ENCODE results near the gene AMER2. TPM values are rescaled to one million over a fixed set of nuclear protein-coding genes. Genes with fewer than 3 reads are reported as not detected.

AMER2 gene
- total and polyA plus RNA-seq, 2 donors = under 0.01 to 0.05 TPM

GRCh38 chr13:25190256-25190655 lies 18.2 kb upstream of the AMER2 start:
- Histone ChIP-seq H3K4me3 (ENCODE audit: low read length in 2 of 2) (no peak overlapping the region), H3K4me1 (ENCODE audit: control insufficient read depth in 2 of 2, insufficient read depth in 2 of 2, low read length in 2 of 2) (no peaks in the 10 kb centered on the region), H3K27me3 (ENCODE audit: control insufficient read depth in 2 of 2, insufficient read depth in 1 of 2, low read length in 1 of 2) (peaks cover 0 to 10% of the 10 kb centered on the region in 2 donors), H3K27ac (ENCODE audit: low read depth in 1 of 2, low read length in 1 of 2) (no peak overlapping the region), H3K9me3 (ENCODE audit: control insufficient read depth in 2 of 2, insufficient read depth in 1 of 2, low read length in 1 of 2) (no peaks in the 10 kb centered on the region), H3K36me3 (ENCODE audit: control insufficient read depth in 2 of 2, insufficient read depth in 2 of 2, low read length in 1 of 2) (no peaks in the 10 kb centered on the region)
- DNase-seq (ENCODE audit: low read depth in 6 of 9, low spot score in 9 of 9) = no peak
- WGBS = 77% methylated on average over 5 of the region's 5 CpGs

- peaks cover 0 to 10% of the 10 kb centered on the region in 2 donors for H3K27me3 ChIP-seq (ENCODE audit: control insufficient read depth in 2 of 2, insufficient read depth in 1 of 2, low read length in 1 of 2)
- WGBS = 89% methylated on average over 5 of the region's 5 CpGs
- H3K27ac ChIP-seq (ENCODE audit: low read depth in 1 of 2, low read length in 1 of 2) = no peak overlapping the region
- H3K36me3 ChIP-seq (ENCODE audit: control insufficient read depth in 2 of 2, insufficient read depth in 2 of 2, low read length in 1 of 2) = no peaks in the 10 kb centered on the region
- no peaks in the 10 kb centered on the region for H3K4me1 ChIP-seq (ENCODE audit: control insufficient read depth in 2 of 2, insufficient read depth in 2 of 2, low read length in 2 of 2)
- no peaks in the 10 kb centered on the region for H3K9me3 ChIP-seq (ENCODE audit: control insufficient read depth in 2 of 2, insufficient read depth in 1 of 2, low read length in 1 of 2)
- H3K4me3 ChIP-seq (ENCODE audit: low read length in 2 of 2) = no peak overlapping the region
- no peak for DNase-seq (ENCODE audit: low read depth in 6 of 9, low spot score in 9 of 9)
Measured at GRCh38 chr13:25187596-25187995, 15.5 kb upstream of the AMER2 start.

GRCh38 chr13:25186187-25186586 lies 14.1 kb upstream of the AMER2 start:
- 88% methylated on average over 12 of the region's 12 CpGs for WGBS

GRCh38 chr13:25181597-25181996 lies 9.5 kb upstream of the AMER2 start:
- DNase-seq (ENCODE audit: low read depth in 6 of 9, low spot score in 9 of 9) = no peak
- WGBS = 90% methylated on average over 3 of the region's 3 CpGs
- Histone ChIP-seq H3K27me3 (ENCODE audit: control insufficient read depth in 2 of 2, insufficient read depth in 1 of 2, low read length in 1 of 2) (peaks cover 0 to 15% of the 10 kb centered on the region in 2 donors), H3K9me3 (ENCODE audit: control insufficient read depth in 2 of 2, insufficient read depth in 1 of 2, low read length in 1 of 2) (no peaks in the 10 kb centered on the region), H3K4me3 (ENCODE audit: low read length in 2 of 2) (no peak overlapping the region), H3K4me1 (ENCODE audit: control insufficient read depth in 2 of 2, insufficient read depth in 2 of 2, low read length in 2 of 2) (no peaks in the 10 kb centered on the region), H3K36me3 (ENCODE audit: control insufficient read depth in 2 of 2, insufficient read depth in 2 of 2, low read length in 1 of 2) (no peaks in the 10 kb centered on the region), H3K27ac (ENCODE audit: low read depth in 1 of 2, low read length in 1 of 2) (no peak overlapping the region)

More at GRCh38 chr13:25186187-25186586, 14.1 kb upstream of the AMER2 start:
- H3K4me3 ChIP-seq (ENCODE audit: low read length in 2 of 2) = no peak overlapping the region
- no peak for DNase-seq (ENCODE audit: low read depth in 6 of 9, low spot score in 9 of 9)
- H3K4me1 ChIP-seq (ENCODE audit: control insufficient read depth in 2 of 2, insufficient read depth in 2 of 2, low read length in 2 of 2) = no peaks in the 10 kb centered on the region
- H3K9me3 ChIP-seq (ENCODE audit: control insufficient read depth in 2 of 2, insufficient read depth in 1 of 2, low read length in 1 of 2) = no peaks in the 10 kb centered on the region
- H3K36me3 ChIP-seq (ENCODE audit: control insufficient read depth in 2 of 2, insufficient read depth in 2 of 2, low read length in 1 of 2) = no peaks in the 10 kb centered on the region
- H3K27me3 ChIP-seq (ENCODE audit: control insufficient read depth in 2 of 2, insufficient read depth in 1 of 2, low read length in 1 of 2) = peaks cover 0 to 9% of the 10 kb centered on the region in 2 donors
- H3K27ac ChIP-seq (ENCODE audit: low read depth in 1 of 2, low read length in 1 of 2) = no peak overlapping the region

- Histone ChIP-seq H3K4me3 (ENCODE audit: low read length in 2 of 2) (no peak overlapping the region), H3K27me3 (ENCODE audit: control insufficient read depth in 2 of 2, insufficient read depth in 1 of 2, low read length in 1 of 2) (peaks cover 0 to 17% of the 10 kb centered on the region in 2 donors), H3K36me3 (ENCODE audit: control insufficient read depth in 2 of 2, insufficient read depth in 2 of 2, low read length in 1 of 2) (no peaks in the 10 kb centered on the region), H3K27ac (ENCODE audit: low read depth in 1 of 2, low read length in 1 of 2) (no peak overlapping the region), H3K4me1 (ENCODE audit: control insufficient read depth in 2 of 2, insufficient read depth in 2 of 2, low read length in 2 of 2) (no peaks in the 10 kb centered on the region), H3K9me3 (ENCODE audit: control insufficient read depth in 2 of 2, insufficient read depth in 1 of 2, low read length in 1 of 2) (no peaks in the 10 kb centered on the region)
- WGBS = 59% methylated on average over 3 of the region's 3 CpGs
- no peak for DNase-seq (ENCODE audit: low read depth in 6 of 9, low spot score in 9 of 9)
Measured at GRCh38 chr13:25180775-25181537, 8.9 kb upstream of the AMER2 start.

GRCh38 chr13:25179832-25180774 lies 8.0 kb upstream of the AMER2 start:
- 44% methylated on average over 18 of the region's 18 CpGs for WGBS
- H3K27me3 ChIP-seq (ENCODE audit: control insufficient read depth in 2 of 2, insufficient read depth in 1 of 2, low read length in 1 of 2) = peaks cover 0 to 23% of the 10 kb centered on the region in 2 donors
- H3K27ac ChIP-seq (ENCODE audit: low read depth in 1 of 2, low read length in 1 of 2) = no peak overlapping the region
- no peaks in the 10 kb centered on the region for H3K4me1 ChIP-seq (ENCODE audit: control insufficient read depth in 2 of 2, insufficient read depth in 2 of 2, low read length in 2 of 2)
- no peak for DNase-seq (ENCODE audit: low read depth in 6 of 9, low spot score in 9 of 9)
- H3K4me3 ChIP-seq (ENCODE audit: low read length in 2 of 2) = no peak overlapping the region
- no peaks in the 10 kb centered on the region for H3K9me3 ChIP-seq (ENCODE audit: control insufficient read depth in 2 of 2, insufficient read depth in 1 of 2, low read length in 1 of 2)
- H3K36me3 ChIP-seq (ENCODE audit: control insufficient read depth in 2 of 2, insufficient read depth in 2 of 2, low read length in 1 of 2) = no peaks in the 10 kb centered on the region

GRCh38 chr13:25179011-25179410 lies 6.9 kb upstream of the AMER2 start:
- H3K27me3 ChIP-seq (ENCODE audit: control insufficient read depth in 2 of 2, insufficient read depth in 1 of 2, low read length in 1 of 2) = peaks cover 0 to 29% of the 10 kb centered on the region in 2 donors

GRCh38 chr13:25178070-25178469 lies 6.0 kb upstream of the AMER2 start:
- Histone ChIP-seq H3K4me3 (ENCODE audit: low read length in 2 of 2) (no peak overlapping the region), H3K27ac (ENCODE audit: low read depth in 1 of 2, low read length in 1 of 2) (no peak overlapping the region), H3K27me3 (ENCODE audit: control insufficient read depth in 2 of 2, insufficient read depth in 1 of 2, low read length in 1 of 2) (peaks cover under 1 to 39% of the 10 kb centered on the region in 2 donors), H3K4me1 (ENCODE audit: control insufficient read depth in 2 of 2, insufficient read depth in 2 of 2, low read length in 2 of 2) (no peaks in the 10 kb centered on the region), H3K9me3 (ENCODE audit: control insufficient read depth in 2 of 2, insufficient read depth in 1 of 2, low read length in 1 of 2) (no peaks in the 10 kb centered on the region), H3K36me3 (ENCODE audit: control insufficient read depth in 2 of 2, insufficient read depth in 2 of 2, low read length in 1 of 2) (no peaks in the 10 kb centered on the region)
- 71% methylated on average over 3 of the region's 3 CpGs for WGBS
- DNase-seq (ENCODE audit: low read depth in 6 of 9, low spot score in 9 of 9) = no peak

More at GRCh38 chr13:25179011-25179410, 6.9 kb upstream of the AMER2 start:
- Histone ChIP-seq H3K27ac (ENCODE audit: low read depth in 1 of 2, low read length in 1 of 2) (no peak overlapping the region), H3K4me1 (ENCODE audit: control insufficient read depth in 2 of 2, insufficient read depth in 2 of 2, low read length in 2 of 2) (no peaks in the 10 kb centered on the region), H3K36me3 (ENCODE audit: control insufficient read depth in 2 of 2, insufficient read depth in 2 of 2, low read length in 1 of 2) (no peaks in the 10 kb centered on the region), H3K9me3 (ENCODE audit: control insufficient read depth in 2 of 2, insufficient read depth in 1 of 2, low read length in 1 of 2) (no peaks in the 10 kb centered on the region), H3K4me3 (ENCODE audit: low read length in 2 of 2) (no peak overlapping the region)
- 93% methylated on average over 3 of the region's 3 CpGs for WGBS
- DNase-seq (ENCODE audit: low read depth in 6 of 9, low spot score in 9 of 9) = no peak

GRCh38 chr13:25177636-25178035 lies 5.5 kb upstream of the AMER2 start:
- H3K27ac ChIP-seq (ENCODE audit: low read depth in 1 of 2, low read length in 1 of 2) = no peak overlapping the region
- peaks cover 4 to 42% of the 10 kb centered on the region in 2 donors for H3K27me3 ChIP-seq (ENCODE audit: control insufficient read depth in 2 of 2, insufficient read depth in 1 of 2, low read length in 1 of 2)
- DNase-seq (ENCODE audit: low read depth in 6 of 9, low spot score in 9 of 9) = no peak
- 95% methylated on average over 5 of the region's 5 CpGs for WGBS
- no peaks in the 10 kb centered on the region for H3K36me3 ChIP-seq (ENCODE audit: control insufficient read depth in 2 of 2, insufficient read depth in 2 of 2, low read length in 1 of 2)
- H3K9me3 ChIP-seq (ENCODE audit: control insufficient read depth in 2 of 2, insufficient read depth in 1 of 2, low read length in 1 of 2) = no peaks in the 10 kb centered on the region
- H3K4me3 ChIP-seq (ENCODE audit: low read length in 2 of 2) = no peak overlapping the region
- no peaks in the 10 kb centered on the region for H3K4me1 ChIP-seq (ENCODE audit: control insufficient read depth in 2 of 2, insufficient read depth in 2 of 2, low read length in 2 of 2)
